HG03139 (cell line): Measurements from ENCODE around the gene RNASE12.

ENCODE experiments used
- ATAC-seq: cut with Tn5 transposase; IDR thresholded peaks from one replicate; pipeline ENCODE4 v1.9.1; 2021; ENCODE audit not compliant: unreplicated experiment

RNASE12 gene

DNA sequence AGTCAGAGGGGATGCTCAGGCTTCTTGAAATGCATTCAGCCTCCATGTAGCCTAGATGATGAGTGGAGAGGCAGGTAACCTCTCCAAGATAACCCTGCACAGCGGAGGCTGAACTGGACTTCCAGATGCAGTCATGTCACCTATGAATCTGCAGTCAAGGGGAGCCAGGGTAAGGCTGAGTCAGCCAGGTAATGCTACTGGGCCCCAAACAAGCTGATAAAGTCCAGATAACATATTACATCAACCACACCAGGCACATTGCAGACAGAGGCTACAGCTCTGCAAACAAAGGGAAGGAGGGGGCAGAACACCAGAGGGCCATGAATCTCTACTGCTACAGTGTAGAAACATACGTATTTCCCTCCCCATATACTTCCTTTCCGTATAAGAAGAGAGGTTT is 44.3 kb downstream of the RNASE12 start:
- no peak for ATAC-seq
